GM13977 (cell line): Measurements from ENCODE around the gene CRMP1.

Experiments
- DNase-seq: peaks from one replicate; pipeline ENCODE4 v3.0.0; 2012; ENCODE audit warnings: low spot score
- CTCF ChIP-seq: IDR thresholded peaks from 2 replicates; pipeline ENCODE4 v1.5.1; 2012; ENCODE audit warnings: mild to moderate bottlenecking, control low read depth; ENCODE audit not compliant: insufficient read depth; ENCODE audit errors: extremely low read depth, missing control alignments
- in situ Hi-C: fragments of 300-500 bp; cut with MboI; formaldehyde crosslinking; loops from one replicate; pipeline ENCODE4 v1.12.0; 2022; ENCODE audit warnings: low sequenced_read_pairs, low pct_unique_long_range_greater_than_20kb, mixed read lengths, inconsistent platforms; ENCODE audit not compliant: unreplicated experiment

CRMP1 gene

DNA sequence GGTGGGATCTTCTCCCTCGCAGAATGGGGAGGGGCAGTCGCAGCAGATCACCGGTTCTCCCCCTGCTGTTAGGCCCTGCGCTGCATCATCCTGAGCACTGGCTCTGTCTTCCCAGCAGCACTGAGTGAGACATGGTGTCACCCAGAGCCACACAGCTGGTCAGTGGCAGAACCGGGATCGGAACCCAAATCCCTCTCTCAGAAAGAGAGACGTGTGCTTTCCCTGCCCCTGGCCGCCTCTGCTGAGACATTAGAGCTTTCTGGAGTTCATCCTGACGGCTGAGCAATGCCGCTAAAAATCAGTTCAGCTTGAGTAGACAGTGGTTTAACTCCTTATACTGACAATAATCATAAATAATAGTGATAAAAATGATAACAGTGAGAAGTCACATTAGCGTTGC, 93.9 kb downstream of the CRMP1 start:
- DNase-seq: no peak
- no peak for TF ChIP-seq CTCF
- in situ Hi-C loops: no loop called here

- in situ Hi-C loops: no loop called here
- DNase-seq: no peak
- TF ChIP-seq CTCF: no peak
Observed at GRCh38 chr4:5798462-5798861, 94.4 kb downstream of the CRMP1 start.

GRCh38 chr4:5797866-5798265, 95.0 kb downstream of the CRMP1 start:
- in situ Hi-C loops: no loop called here
- no peak for DNase-seq
- TF ChIP-seq CTCF: no peak

DNA sequence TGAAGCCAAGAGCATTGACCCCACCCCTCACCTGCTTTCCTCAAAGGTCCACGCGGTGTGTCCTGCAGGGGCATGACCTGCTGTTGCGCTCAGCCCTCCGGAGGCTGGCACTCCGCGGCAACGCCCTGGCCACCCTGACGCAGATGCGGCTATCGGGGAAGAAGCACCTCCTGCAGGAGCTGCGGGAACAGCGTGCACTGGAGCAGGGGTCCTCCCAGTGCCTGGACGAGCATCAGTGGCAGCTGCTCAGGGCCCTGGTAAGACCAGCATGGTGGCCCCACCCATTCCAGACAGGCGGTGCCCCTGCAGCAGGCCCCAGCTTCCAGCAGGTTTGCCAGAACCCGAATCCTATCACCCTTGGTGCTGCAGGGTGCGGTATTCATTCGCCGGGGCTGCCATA, 95.9 kb downstream of the CRMP1 start:
- no peak for DNase-seq
- no peak for TF ChIP-seq CTCF
- in situ Hi-C loops: no loop called here

GRCh38 chr4:5795580-5795979, 97.3 kb downstream of the CRMP1 start:
- no peak for TF ChIP-seq CTCF
- DNase-seq: no peak
- in situ Hi-C loops: no loop called here

DNA sequence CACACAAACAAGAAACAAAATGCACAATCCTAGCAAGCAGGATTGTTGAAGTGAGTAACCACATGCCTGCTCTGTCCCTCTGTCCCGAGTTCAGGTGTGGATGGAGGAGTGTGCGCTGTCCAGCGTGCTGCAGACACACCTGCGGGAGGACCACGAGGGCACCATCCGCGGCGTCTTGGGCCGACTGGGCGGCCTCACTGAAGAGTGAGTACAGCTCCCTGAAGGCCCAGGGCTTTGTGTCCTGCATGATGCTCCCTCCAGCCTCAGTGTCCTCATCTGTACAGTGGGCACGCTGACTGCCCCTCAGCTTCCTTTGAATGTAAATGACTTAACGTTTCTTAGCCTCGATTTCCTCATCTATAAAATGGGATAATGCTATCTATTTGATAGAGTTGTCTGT, 99.4 kb downstream of the CRMP1 start:
- no peak for TF ChIP-seq CTCF
- DNase-seq: no peak
- in situ Hi-C loops: no loop called here

DNA sequence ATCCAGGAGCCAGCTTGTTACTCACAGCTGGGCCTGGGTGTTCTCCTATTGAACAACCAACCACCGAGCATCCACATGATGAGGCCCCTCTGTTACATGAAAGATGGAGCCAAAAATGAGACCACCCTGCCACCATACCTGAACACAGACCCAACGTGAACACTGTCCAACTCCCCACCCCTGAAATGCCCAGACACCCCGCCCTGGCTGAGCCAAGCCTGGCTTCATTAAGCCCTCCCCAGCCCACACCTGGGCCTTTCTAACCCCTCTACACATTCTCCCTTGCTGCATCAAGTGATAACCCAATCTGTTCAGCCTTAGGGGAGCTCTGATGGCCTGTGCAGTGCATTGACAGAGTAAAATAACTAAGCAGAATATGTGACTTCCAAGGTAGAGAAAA, 101.2 kb downstream of the CRMP1 start:
- TF ChIP-seq CTCF: no peak
- no peak for DNase-seq
- in situ Hi-C loops: no loop called here
